Chondrocyte (in vitro differentiated cells): ENCODE measurements around the gene NUDC. TPM values are rescaled to one million over a fixed set of nuclear protein-coding genes. Genes with fewer than 3 reads are reported as not detected.
A peak's percentile ranks its signal among the peaks of the same experiment; 100 is the strongest.

Source experiments
- DNase-seq: peaks from one replicate; pipeline ENCODE4 v3.0.0; 2021; ENCODE audit warnings: mixed read lengths, low spot score
- H3K27ac Mint-ChIP-seq: one replicate; pipeline ENCODE4 v1.8.0; 2021; ENCODE audit warnings: mild to moderate bottlenecking, moderate library complexity, mixed read lengths; ENCODE audit not compliant: unreplicated experiment
- H3K27me3 Mint-ChIP-seq: 2 replicates; pipeline ENCODE4 v1.8.0; 2021; ENCODE audit warnings: low read depth, mixed read lengths
- H3K36me3 Mint-ChIP-seq: 2 replicates; pipeline ENCODE4 v1.8.0; 2021; ENCODE audit warnings: low read depth, mixed read lengths
- H3K4me1 Mint-ChIP-seq: 2 replicates; pipeline ENCODE4 v1.8.0; 2021; ENCODE audit warnings: low read depth, mild to moderate bottlenecking, mixed read lengths
- H3K4me3 Mint-ChIP-seq: one replicate; pipeline ENCODE4 v1.8.0; 2021; ENCODE audit warnings: mild to moderate bottlenecking, moderate library complexity, mixed read lengths; ENCODE audit not compliant: unreplicated experiment
- H3K9me3 Mint-ChIP-seq: 2 replicates; pipeline ENCODE4 v1.8.0; 2021; ENCODE audit warnings: low read depth, mixed read lengths
- total RNA-seq: library from RNA; stranded (reverse); gene quantifications from 3 replicates; pipeline ENCODE4 v1.2.1, GENCODE V29; 2021
- TF ChIP-seq, protein P1 (sequence below): fragments of 200-600 bp; sonication (generic); IDR thresholded peaks from 2 replicates; pipeline ENCODE4 v1.5.0; 2021; ENCODE audit warnings: antibody characterized with exemption, mild to moderate bottlenecking, moderate library complexity

NUDC gene
- total RNA-seq, 1 donor from 2014 or later = 44.4 TPM

DNA sequence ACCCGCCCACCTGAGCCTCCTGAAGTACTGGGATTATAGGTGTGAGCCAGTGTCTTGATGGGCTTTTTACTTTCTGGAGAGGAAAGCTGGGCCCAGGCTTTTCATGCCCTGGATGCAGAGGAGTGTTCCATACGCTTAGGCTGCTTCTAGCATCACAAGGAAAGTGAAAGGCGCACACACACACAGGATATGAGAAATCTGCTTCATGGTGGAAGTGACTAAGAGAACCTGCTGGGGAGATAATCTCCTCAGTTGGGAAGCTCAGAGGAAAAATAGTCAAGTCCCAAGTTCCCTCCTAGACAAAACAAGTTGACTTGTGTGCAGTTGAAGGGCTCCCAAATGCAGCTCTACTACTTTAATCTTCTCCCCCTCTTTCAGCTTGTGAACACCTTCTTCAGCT lies 2.2 kb downstream of the NUDC start:
- TF ChIP-seq, protein P1, sequence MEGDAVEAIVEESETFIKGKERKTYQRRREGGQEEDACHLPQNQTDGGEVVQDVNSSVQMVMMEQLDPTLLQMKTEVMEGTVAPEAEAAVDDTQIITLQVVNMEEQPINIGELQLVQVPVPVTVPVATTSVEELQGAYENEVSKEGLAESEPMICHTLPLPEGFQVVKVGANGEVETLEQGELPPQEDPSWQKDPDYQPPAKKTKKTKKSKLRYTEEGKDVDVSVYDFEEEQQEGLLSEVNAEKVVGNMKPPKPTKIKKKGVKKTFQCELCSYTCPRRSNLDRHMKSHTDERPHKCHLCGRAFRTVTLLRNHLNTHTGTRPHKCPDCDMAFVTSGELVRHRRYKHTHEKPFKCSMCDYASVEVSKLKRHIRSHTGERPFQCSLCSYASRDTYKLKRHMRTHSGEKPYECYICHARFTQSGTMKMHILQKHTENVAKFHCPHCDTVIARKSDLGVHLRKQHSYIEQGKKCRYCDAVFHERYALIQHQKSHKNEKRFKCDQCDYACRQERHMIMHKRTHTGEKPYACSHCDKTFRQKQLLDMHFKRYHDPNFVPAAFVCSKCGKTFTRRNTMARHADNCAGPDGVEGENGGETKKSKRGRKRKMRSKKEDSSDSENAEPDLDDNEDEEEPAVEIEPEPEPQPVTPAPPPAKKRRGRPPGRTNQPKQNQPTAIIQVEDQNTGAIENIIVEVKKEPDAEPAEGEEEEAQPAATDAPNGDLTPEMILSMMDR = no peak
- Mint-ChIP-seq H3K9me3 (no peaks in the 10 kb centered on the region), H3K27me3 (no peaks in the 10 kb centered on the region), H3K27ac (peak overlapping the region; percentile 24), H3K4me1 (peaks cover 25% of the 10 kb centered on the region), H3K36me3 (peaks cover 12% of the 10 kb centered on the region), H3K4me3 (no peak overlapping the region)
- DNase-seq = no peak

- TF ChIP-seq, protein P1 = no peak
- DNase-seq = no peak
- peaks cover 20% of the 10 kb centered on the region for H3K36me3 Mint-ChIP-seq
- no peaks in the 10 kb centered on the region for H3K4me1 Mint-ChIP-seq
- no peaks in the 10 kb centered on the region for H3K27me3 Mint-ChIP-seq
- H3K4me3 Mint-ChIP-seq = no peak overlapping the region
- no peaks in the 10 kb centered on the region for H3K9me3 Mint-ChIP-seq
- no peak overlapping the region for H3K27ac Mint-ChIP-seq
Observed at GRCh38 chr1:26932531-26932930, 11.0 kb downstream of the NUDC start.

DNA sequence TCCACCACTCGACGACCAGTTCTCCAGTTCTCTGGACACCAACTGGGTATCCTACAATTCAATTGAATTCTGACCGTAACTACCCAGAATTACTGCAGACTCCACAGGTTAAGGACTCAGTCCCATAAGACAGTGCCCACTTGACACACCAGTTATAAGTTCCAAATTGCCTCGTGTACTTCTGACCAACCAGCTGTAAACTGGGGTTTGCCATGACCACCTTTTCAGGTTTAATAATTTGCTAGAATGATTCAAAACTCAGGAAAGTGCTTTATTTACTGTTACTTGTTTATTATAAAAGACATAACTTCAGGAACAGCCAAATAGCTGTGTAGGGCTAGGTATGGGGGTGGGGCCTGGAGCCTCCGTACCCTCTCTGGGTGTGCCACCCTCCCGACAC lies 15.3 kb downstream of the NUDC start:
- peaks cover 18% of the 10 kb centered on the region for H3K36me3 Mint-ChIP-seq
- H3K27ac Mint-ChIP-seq = no peak overlapping the region
- no peak for DNase-seq
- no peaks in the 10 kb centered on the region for H3K27me3 Mint-ChIP-seq
- no peaks in the 10 kb centered on the region for H3K9me3 Mint-ChIP-seq
- H3K4me3 Mint-ChIP-seq = no peak overlapping the region
- TF ChIP-seq, protein P1 = no peak
- H3K4me1 Mint-ChIP-seq = peaks cover 13% of the 10 kb centered on the region

- Mint-ChIP-seq H3K27ac (no peak overlapping the region), H3K4me1 (peaks cover 13% of the 10 kb centered on the region), H3K36me3 (peaks cover 24% of the 10 kb centered on the region), H3K27me3 (no peaks in the 10 kb centered on the region), H3K9me3 (no peaks in the 10 kb centered on the region), H3K4me3 (no peak overlapping the region)
- DNase-seq = no peak
- TF ChIP-seq, protein P1 = no peak
Observed at GRCh38 chr1:26938004-26938658, 16.6 kb downstream of the NUDC start.

DNA sequence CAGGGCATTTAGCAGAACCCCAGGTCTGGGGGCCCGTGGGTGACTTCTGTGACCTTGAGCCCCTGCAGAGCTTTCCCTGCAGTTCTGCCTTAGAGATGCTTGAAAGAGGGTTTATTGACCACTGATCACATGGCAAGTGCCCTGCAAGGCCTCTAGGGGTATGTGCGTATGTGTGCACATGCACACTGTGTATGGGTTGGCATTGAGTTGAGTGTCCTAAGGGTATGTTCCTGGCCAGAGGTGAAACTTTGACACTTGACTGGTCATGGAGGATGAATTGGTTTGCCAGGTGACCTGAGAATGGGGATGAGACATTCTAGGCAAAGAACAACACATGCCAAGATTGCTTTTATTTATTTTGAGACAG lies 17.1 kb downstream of the NUDC start:
- H3K27ac Mint-ChIP-seq = peak overlapping the region; percentile 45

More for the DNA sequence above, 17.1 kb downstream of the NUDC start:
- DNase-seq = no peak
- TF ChIP-seq, protein P1 = no peak
- no peak overlapping the region for H3K4me3 Mint-ChIP-seq
- peaks cover 13% of the 10 kb centered on the region for H3K4me1 Mint-ChIP-seq
- H3K36me3 Mint-ChIP-seq = peaks cover 27% of the 10 kb centered on the region
- no peaks in the 10 kb centered on the region for H3K9me3 Mint-ChIP-seq
- H3K27me3 Mint-ChIP-seq = no peaks in the 10 kb centered on the region
